ENCODE results near the gene ZFP57. TPM values are rescaled to one million over a fixed set of nuclear protein-coding genes. Genes with fewer than 3 reads are reported as not detected.

ZFP57 gene
- total RNA-seq, 1 experiment from 2014 or later = not detected

GRCh38 chr6:29710281-29710941 is 29.5 kb upstream of the ZFP57 start:
- Histone ChIP-seq H3K9me3 (no peaks in the 10 kb centered on the region), H3K4me1 (no peaks in the 10 kb centered on the region), H3K36me3 (ENCODE audit: control insufficient read depth, insufficient read depth, low read length) (no peaks in the 10 kb centered on the region), H3K27me3 (replicated peaks; ENCODE audit: control insufficient read depth, insufficient read depth, low read length) (no peaks in the 10 kb centered on the region), H3K4me3 (ENCODE audit: low read depth, low read length) (no peak overlapping the region)
- no peak for TF ChIP-seq CTCF (IDR thresholded peaks at IDR 0.05; ENCODE audit: insufficient read depth in 1 of 2, low read depth in 1 of 2, low read length in 1 of 2, severe bottlenecking in 1 of 2, unreplicated experiment in 1 of 2)
- ChIA-PET CTCF (no interaction called here), POLR2A (no interaction called here)
- Mint-ChIP-seq H3K4me1 (ENCODE audit: low read depth, unreplicated experiment) (no peaks in the 10 kb centered on the region), H3K27ac (ENCODE audit: unreplicated experiment) (no peak overlapping the region), H3K4me3 (ENCODE audit: unreplicated experiment) (no peak overlapping the region), H3K9me3 (ENCODE audit: unreplicated experiment) (no peaks in the 10 kb centered on the region), H3K36me3 (ENCODE audit: insufficient read depth, unreplicated experiment) (no peaks in the 10 kb centered on the region), H3K27me3 (ENCODE audit: insufficient read depth, unreplicated experiment) (peaks cover 17% of the 10 kb centered on the region)
- intact Hi-C loops (cut with micrococcal nuclease; ENCODE audit: unreplicated experiment) = no loop called here
- BruUV-seq (replicated peaks) = no TSS peak
- DNase-seq = no peak

GRCh38 chr6:29709188-29709587 is 28.2 kb upstream of the ZFP57 start:
- Mint-ChIP-seq H3K27me3 (ENCODE audit: insufficient read depth, unreplicated experiment) (peaks cover 12% of the 10 kb centered on the region), H3K36me3 (ENCODE audit: insufficient read depth, unreplicated experiment) (no peaks in the 10 kb centered on the region), H3K9me3 (ENCODE audit: unreplicated experiment) (no peaks in the 10 kb centered on the region), H3K4me3 (ENCODE audit: unreplicated experiment) (no peak overlapping the region), H3K27ac (ENCODE audit: unreplicated experiment) (no peak overlapping the region), H3K4me1 (ENCODE audit: low read depth, unreplicated experiment) (no peaks in the 10 kb centered on the region)
- Histone ChIP-seq H3K9me3 (no peaks in the 10 kb centered on the region), H3K4me1 (no peaks in the 10 kb centered on the region), H3K27me3 (replicated peaks; ENCODE audit: control insufficient read depth, insufficient read depth, low read length) (no peaks in the 10 kb centered on the region), H3K4me3 (ENCODE audit: low read depth, low read length) (no peak overlapping the region), H3K36me3 (ENCODE audit: control insufficient read depth, insufficient read depth, low read length) (no peaks in the 10 kb centered on the region)
- intact Hi-C loops (cut with micrococcal nuclease; ENCODE audit: unreplicated experiment) = loop anchor here (10.0 kb wide), 1 partner anchor 306 kb away; no protein-coding TSS in a partner anchor
- TF ChIP-seq CTCF (IDR thresholded peaks at IDR 0.05; ENCODE audit: insufficient read depth in 1 of 2, low read depth in 1 of 2, low read length in 1 of 2, severe bottlenecking in 1 of 2, unreplicated experiment in 1 of 2) = no peak
- BruUV-seq (replicated peaks) = no TSS peak
- CTCF ChIA-PET = no interaction called here
- POLR2A ChIA-PET = no interaction called here
- DNase-seq = no peak

DNA sequence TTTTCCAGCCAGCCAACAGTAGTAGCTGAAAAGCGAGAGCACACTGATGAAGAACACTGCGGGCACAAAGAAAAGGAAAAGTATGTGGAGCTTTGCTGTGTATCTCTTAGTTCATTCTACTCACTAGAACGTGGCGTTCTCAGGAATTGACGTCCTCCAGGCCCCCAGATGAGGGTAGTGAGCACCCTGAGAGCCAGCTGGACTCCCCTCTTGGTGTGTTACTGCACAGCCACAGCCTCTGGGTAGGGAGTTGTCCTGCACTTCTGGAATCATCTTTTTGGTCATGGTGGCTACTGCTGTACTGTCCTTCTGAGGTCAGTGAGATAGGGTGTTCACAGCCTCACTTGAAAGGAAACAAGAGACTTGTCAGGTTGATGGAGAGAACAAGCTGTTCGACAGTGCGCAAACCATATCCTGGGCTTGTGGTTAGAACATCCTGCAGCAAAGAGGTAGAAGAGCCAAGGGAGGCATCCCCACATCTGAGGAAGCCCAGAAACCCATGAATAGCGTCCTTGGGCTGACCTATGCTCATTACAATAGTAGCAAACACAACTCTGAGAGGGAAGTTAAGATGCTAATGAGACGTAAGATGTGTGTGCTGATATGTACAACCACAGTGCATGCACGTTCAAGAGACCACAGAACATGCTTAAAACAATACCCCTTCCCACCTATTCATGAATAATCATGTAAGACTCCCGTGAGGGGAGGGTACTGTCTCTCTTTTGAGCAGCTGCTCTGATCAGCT is 27.7 kb upstream of the ZFP57 start:
- CTCF ChIA-PET = no interaction called here
- DNase-seq = no peak

More for the DNA sequence above, 27.7 kb upstream of the ZFP57 start:
- H3K4me3 ChIP-seq (ENCODE audit: low read depth, low read length) = no peak overlapping the region
- no peak for TF ChIP-seq CTCF (IDR thresholded peaks at IDR 0.05; ENCODE audit: insufficient read depth in 1 of 2, low read depth in 1 of 2, low read length in 1 of 2, severe bottlenecking in 1 of 2, unreplicated experiment in 1 of 2)
- H3K9me3 ChIP-seq = no peaks in the 10 kb centered on the region
- Mint-ChIP-seq H3K27me3 (ENCODE audit: insufficient read depth, unreplicated experiment) (peaks cover 12% of the 10 kb centered on the region), H3K27ac (ENCODE audit: unreplicated experiment) (no peak overlapping the region), H3K36me3 (ENCODE audit: insufficient read depth, unreplicated experiment) (no peaks in the 10 kb centered on the region), H3K4me1 (ENCODE audit: low read depth, unreplicated experiment) (no peaks in the 10 kb centered on the region), H3K9me3 (ENCODE audit: unreplicated experiment) (no peaks in the 10 kb centered on the region), H3K4me3 (ENCODE audit: unreplicated experiment) (no peak overlapping the region)
- BruUV-seq (replicated peaks) = no TSS peak
- no peaks in the 10 kb centered on the region for H3K4me1 ChIP-seq
- H3K36me3 ChIP-seq (ENCODE audit: control insufficient read depth, insufficient read depth, low read length) = no peaks in the 10 kb centered on the region
- POLR2A ChIA-PET = no interaction called here
- intact Hi-C loops (cut with micrococcal nuclease; ENCODE audit: unreplicated experiment) = loop anchor here (10.0 kb wide), 1 partner anchor 306 kb away; no protein-coding TSS in a partner anchor
- no peaks in the 10 kb centered on the region for H3K27me3 ChIP-seq (replicated peaks; ENCODE audit: control insufficient read depth, insufficient read depth, low read length)

Data from Caco-2 (cell line).